HG03280 (cell line): ENCODE data around the gene SYK.

Experiments
- ATAC-seq: cut with Tn5 transposase; IDR thresholded peaks from one replicate; pipeline ENCODE4 v1.9.1; 2021; ENCODE audit warnings: mild to moderate bottlenecking, moderate library complexity; ENCODE audit not compliant: unreplicated experiment

SYK gene

DNA sequence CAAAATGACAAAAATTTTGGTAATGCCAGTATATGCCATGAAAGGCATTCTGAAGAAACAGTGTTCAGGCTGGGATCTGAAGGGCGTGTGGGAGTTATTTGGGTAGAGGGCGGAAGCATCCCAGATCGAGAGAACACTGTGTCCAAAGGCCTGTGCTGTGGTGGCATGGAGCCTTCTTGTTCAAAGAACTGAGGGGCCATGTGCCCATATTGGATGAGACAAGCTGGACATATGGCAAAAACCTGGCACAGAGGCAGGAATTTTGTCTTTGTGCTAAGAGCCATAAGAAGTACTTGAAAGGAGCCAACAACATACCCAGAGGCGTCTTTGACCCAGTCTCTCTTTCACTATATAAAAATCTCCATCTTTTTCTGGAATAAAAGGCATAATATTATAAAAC is 128.0 kb downstream of the SYK start:
- no peak for ATAC-seq

DNA sequence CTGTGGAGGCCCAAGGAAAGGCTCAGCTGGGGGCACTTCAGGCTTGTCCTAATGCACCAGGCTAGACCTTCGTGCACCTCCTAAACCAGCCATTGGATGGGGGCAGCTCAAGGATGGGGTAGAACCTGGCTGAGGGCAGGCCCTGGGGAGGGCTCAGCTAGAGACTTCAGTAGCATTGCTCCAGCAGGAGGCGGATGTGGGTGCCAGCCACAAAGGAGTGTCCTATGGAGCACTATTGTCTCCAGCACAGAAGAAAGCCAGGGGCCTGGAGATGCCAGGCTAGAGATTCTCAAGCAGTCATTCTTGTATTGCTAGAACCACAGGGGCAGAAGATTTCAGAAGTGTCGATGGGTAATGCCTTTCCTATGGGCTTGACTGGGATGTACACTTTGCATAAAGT is 131.8 kb downstream of the SYK start:
- ATAC-seq, result no peak

DNA sequence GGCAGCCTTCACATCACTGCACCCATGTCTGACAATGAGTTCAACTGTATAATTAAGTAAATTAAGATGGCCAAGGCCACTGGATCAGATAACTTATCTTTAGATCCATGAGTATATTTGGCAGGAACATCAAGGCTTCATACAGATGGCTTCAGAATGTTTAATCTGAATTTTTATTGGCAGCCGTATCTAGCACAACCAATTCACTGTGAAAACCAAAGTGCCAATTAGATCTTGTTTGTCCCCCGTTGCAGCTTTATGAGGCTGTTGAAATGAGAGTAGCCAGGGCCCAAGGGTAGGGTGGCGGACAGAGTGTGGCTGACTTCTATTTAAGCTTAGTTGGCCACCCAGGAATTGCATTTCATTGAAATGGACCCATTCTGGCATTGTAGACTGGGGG is 137.7 kb downstream of the SYK start:
- no peak for ATAC-seq

DNA sequence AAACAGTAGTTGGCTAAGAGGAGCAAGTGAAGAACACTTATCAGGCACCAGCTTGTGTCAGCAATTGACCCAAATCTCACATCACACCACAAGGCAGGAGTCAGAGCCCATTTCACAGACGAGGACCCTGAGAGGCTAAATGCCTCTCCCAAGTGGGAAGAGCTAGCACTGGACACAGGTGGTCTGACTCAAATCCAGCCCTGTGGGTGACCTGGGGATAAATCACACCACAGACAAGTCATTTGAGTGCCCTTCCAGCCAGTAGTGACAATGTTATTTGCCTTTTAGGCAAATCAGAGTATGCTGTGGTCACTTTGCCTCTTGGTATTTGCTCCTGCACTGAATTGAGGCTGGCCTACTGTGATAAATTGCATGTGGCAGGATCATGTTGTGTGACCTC is 138.7 kb downstream of the SYK start:
- no peak for ATAC-seq

DNA sequence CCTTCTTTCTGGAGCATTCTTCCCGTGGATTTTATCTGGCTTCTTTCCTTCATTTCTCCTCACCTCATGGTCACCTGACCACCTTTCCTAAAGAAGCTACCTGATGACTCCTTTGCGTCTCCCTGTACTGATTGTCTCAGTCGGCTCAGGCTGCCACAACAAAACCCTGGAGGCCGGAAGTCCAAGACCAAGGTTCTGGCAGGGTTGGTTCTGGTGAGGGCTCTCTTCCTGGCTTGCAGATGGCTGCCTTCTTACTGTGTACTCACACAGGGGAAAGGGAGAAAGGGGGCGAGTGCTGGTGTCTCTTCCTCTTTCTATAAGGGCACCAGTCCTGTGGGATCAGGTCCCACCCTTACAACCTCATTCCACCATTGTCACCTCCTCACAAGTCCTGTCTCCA is 140.0 kb downstream of the SYK start:
- ATAC-seq, result no peak

DNA sequence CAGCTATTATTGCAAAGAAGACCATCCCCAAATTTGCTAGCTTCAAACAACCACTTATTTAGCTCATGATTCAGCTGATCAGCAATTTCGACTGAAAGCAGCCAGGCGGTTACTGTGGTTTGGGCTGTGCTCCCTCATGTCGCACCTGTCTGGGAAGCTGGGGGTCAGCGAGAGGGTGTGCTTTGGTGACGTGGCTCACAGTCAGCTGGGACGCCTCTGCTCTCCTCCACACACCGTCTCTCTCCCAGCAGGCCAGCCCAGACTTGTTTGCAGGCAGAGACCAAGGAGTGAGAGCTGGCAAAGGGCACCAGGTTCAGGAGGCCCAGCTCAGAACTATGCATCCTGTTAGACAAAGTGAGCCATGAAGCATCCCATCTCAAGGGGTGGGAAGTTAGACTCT is 140.9 kb downstream of the SYK start:
- peak; percentile 75 for ATAC-seq

DNA sequence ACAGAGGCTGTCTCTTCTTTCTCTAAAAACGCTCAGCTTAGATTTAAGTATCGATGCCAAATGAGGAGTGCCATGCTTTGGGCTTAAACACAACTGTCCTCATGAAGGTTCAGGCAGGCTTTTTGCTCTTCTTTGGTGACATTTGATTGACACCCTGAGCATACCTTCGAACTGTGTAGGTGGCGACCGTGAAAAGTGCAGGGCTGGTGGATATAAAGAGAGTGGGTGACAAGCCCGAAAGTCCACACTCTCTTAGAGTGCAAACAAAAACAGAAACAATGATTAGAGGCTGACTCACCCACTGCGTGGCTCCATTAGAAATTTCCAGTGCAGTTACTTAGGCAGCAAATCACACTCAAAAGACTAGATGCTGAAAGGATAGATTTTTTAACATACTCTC is 141.7 kb downstream of the SYK start:
- peak; percentile 45 for ATAC-seq

DNA sequence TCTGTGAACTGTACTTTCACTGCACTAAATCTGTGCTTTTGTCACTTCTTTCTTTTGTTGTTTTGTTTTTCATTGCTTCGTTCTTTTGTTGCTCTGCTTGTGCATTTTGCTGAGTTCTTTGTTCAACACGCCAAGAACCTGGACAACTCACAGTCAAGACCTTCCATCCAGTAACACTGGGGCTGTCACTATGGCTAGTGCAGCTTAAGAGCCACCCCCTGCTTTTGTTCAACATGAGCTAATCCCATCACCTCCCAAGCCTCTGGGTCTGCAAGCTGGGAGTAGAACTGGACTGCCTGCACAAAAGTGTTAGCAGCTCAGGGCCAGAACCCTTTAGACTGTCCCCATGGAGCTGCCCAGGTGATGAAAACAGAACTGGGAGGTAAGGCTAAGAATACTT is 143.7 kb downstream of the SYK start:
- ATAC-seq, result no peak

DNA sequence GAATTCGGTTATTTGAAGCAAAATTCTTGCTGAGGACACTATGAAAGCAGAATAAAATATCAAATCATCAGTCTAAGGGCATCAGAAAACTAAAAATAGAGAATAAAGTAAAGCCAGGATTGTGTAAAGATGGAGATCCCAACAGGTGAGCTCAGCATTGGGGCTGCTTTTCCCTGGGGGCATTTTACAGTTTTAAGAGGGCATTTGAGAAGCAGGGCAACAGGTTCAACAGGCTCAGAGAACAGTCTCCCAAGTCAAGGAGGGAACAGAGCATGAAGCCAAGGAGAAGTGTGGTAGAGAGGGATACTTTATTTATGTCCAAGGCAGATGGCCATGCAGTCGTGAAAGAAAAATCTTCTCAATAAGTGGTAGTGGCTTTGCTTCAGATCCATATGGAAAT is 145.4 kb downstream of the SYK start:
- no peak for ATAC-seq
